CD8-positive, alpha-beta memory T cell (primary cell): Measurements from ENCODE around the gene FSTL5. TPM values are rescaled to one million over a fixed set of nuclear protein-coding genes. Genes with fewer than 3 reads are reported as not detected.

ENCODE experiments used
- CTCF ChIA-PET: fragments of 350-600 bp; sonication (Branson Sonifier 250); formaldehyde crosslinking; loops from one replicate; lab custom pipeline; 2021; ENCODE audit warnings: antibody characterized with exemption; lab: Charles Lee
- POLR2A ChIA-PET: fragments of 350-600 bp; sonication (Branson Sonifier 250); formaldehyde crosslinking; loops from one replicate; lab custom pipeline; 2021; ENCODE audit warnings: antibody characterized with exemption; lab: Charles Lee
- DNase-seq, 5 donors: peaks; one replicate each; pipeline versions ENCODE4 v3.0.0 to v3.0.0-alpha.2; 2020 to 2022; ENCODE audit warnings: mixed read lengths in 1 of 5
- H3K27ac ChIP-seq: one replicate; pipeline ENCODE4 v1.7.0; 2013; ENCODE audit warnings: low read depth, mild to moderate bottlenecking, low read length, moderate library complexity
- H3K27me3 ChIP-seq: 2 replicates; pipeline ENCODE4 v1.7.0; 2013; ENCODE audit warnings: low read length, mild to moderate bottlenecking; ENCODE audit not compliant: insufficient read depth, poor library complexity, severe bottlenecking
- H3K36me3 ChIP-seq: 2 replicates; pipeline ENCODE4 v1.7.0; 2013; ENCODE audit warnings: mild to moderate bottlenecking, low read length, moderate library complexity; ENCODE audit not compliant: insufficient read depth
- H3K4me1 ChIP-seq: 2 replicates; pipeline ENCODE4 v1.7.0; 2013; ENCODE audit warnings: mild to moderate bottlenecking, low read length, moderate library complexity; ENCODE audit not compliant: insufficient read depth
- H3K4me3 ChIP-seq: 2 replicates; pipeline ENCODE4 v1.7.0; 2013; ENCODE audit warnings: mild to moderate bottlenecking, low read length
- H3K9me3 ChIP-seq: 2 replicates; pipeline ENCODE4 v1.7.0; 2013; ENCODE audit warnings: mild to moderate bottlenecking, low read length
- H3K27ac Mint-ChIP-seq, 8 donors: one replicate each; pipeline ENCODE4 v1.8.0; 2020 to 2021; ENCODE audit warnings: mixed read lengths in 8 of 8, mild to moderate bottlenecking in 6 of 8, inconsistent platforms in 3 of 8, moderate library complexity in 3 of 8
- H3K27me3 Mint-ChIP-seq, 2 donors: one replicate each; pipeline ENCODE4 v1.8.0; 2020 to 2021; ENCODE audit warnings: mixed read lengths in 2 of 2, mild to moderate bottlenecking in 1 of 2, moderate library complexity in 1 of 2
- H3K36me3 Mint-ChIP-seq, 3 donors: one replicate each; pipeline ENCODE4 v1.8.0; 2020 to 2021; ENCODE audit warnings: mixed read lengths in 3 of 3, inconsistent platforms in 1 of 3, mild to moderate bottlenecking in 1 of 3
- H3K4me1 Mint-ChIP-seq, 3 donors: one replicate each; pipeline ENCODE4 v1.8.0; 2020 to 2021; ENCODE audit warnings: mixed read lengths in 3 of 3, inconsistent platforms in 1 of 3, mild to moderate bottlenecking in 1 of 3
- H3K4me3 Mint-ChIP-seq, 7 donors: one replicate each; pipeline ENCODE4 v1.8.0; 2020 to 2021; ENCODE audit warnings: mixed read lengths in 7 of 7, mild to moderate bottlenecking in 6 of 7, moderate library complexity in 4 of 7, inconsistent platforms in 2 of 7
- H3K9me3 Mint-ChIP-seq, 5 donors: one replicate each; pipeline ENCODE4 v1.8.0; 2020 to 2022; ENCODE audit warnings: mixed read lengths in 5 of 5, mild to moderate bottlenecking in 3 of 5, moderate library complexity in 2 of 5, inconsistent platforms in 1 of 5
- polyA plus RNA-seq: library from polyadenylated mRNA; unstranded; fragments of 300-500 nt; fragmentation: Illumina TruSeq; gene quantifications from one replicate; pipeline ENCODE4 v1.2.3, GENCODE V29; 2021
- total RNA-seq, 2 experiments: library from RNA; stranded (reverse); gene quantifications; one replicate each; pipeline ENCODE4 v1.2.3, GENCODE V29; 2021

The FSTL5 gene
- total and polyA plus RNA-seq, 3 experiments from 2014 or later = not detected

GRCh38 chr4:161419822-161420221 lies 744.0 kb downstream of the FSTL5 start:
- Histone ChIP-seq H3K27ac (no peak overlapping the region), H3K27me3 (no peaks in the 10 kb centered on the region), H3K4me1 (no peaks in the 10 kb centered on the region), H3K4me3 (no peak overlapping the region), H3K9me3 (no peaks in the 10 kb centered on the region), H3K36me3 (no peaks in the 10 kb centered on the region)
- ChIA-PET CTCF (no interaction called here), POLR2A (no interaction called here)
- no peaks in the 10 kb centered on the region for H3K36me3 Mint-ChIP-seq
- H3K27ac Mint-ChIP-seq = no peak overlapping the region
- peaks cover 0 to 11% (median 2%) of the 10 kb centered on the region in 5 donors for H3K9me3 Mint-ChIP-seq
- no peaks in the 10 kb centered on the region for H3K4me1 Mint-ChIP-seq
- no peak for DNase-seq
- H3K27me3 Mint-ChIP-seq = peaks cover 0 to 1% of the 10 kb centered on the region in 2 donors
- H3K4me3 Mint-ChIP-seq = no peak overlapping the region

- Mint-ChIP-seq H3K4me3 (no peak overlapping the region), H3K4me1 (no peaks in the 10 kb centered on the region), H3K36me3 (peaks cover 0 to 1% (median 0%) of the 10 kb centered on the region in 3 donors), H3K27me3 (peaks cover 0 to 1% of the 10 kb centered on the region in 2 donors), H3K9me3 (peaks cover 5 to 34% (median 16%) of the 10 kb centered on the region in 5 donors), H3K27ac (no peak overlapping the region)
- no peak overlapping the region for H3K27ac ChIP-seq
- H3K4me1 ChIP-seq = no peaks in the 10 kb centered on the region
- no peak for DNase-seq
- no peaks in the 10 kb centered on the region for H3K27me3 ChIP-seq
- H3K4me3 ChIP-seq = no peak overlapping the region
- no peaks in the 10 kb centered on the region for H3K36me3 ChIP-seq
- POLR2A ChIA-PET = no interaction called here
- CTCF ChIA-PET = no interaction called here
- no peaks in the 10 kb centered on the region for H3K9me3 ChIP-seq
Measured at GRCh38 chr4:161411901-161412300, 751.9 kb downstream of the FSTL5 start.

GRCh38 chr4:161404346-161405110 lies 759.3 kb downstream of the FSTL5 start:
- Histone ChIP-seq H3K27ac (no peak overlapping the region), H3K36me3 (no peaks in the 10 kb centered on the region), H3K4me1 (no peaks in the 10 kb centered on the region), H3K27me3 (no peaks in the 10 kb centered on the region), H3K9me3 (no peaks in the 10 kb centered on the region), H3K4me3 (no peak overlapping the region)
- POLR2A ChIA-PET = no interaction called here
- H3K36me3 Mint-ChIP-seq = peaks cover 0 to 1% (median 0%) of the 10 kb centered on the region in 3 donors
- CTCF ChIA-PET = interaction anchor here (0.7 kb wide), 1 partner anchor 126 kb away, joined by 3 read pairs; no protein-coding TSS in a partner anchor
- H3K4me3 Mint-ChIP-seq = no peak overlapping the region
- H3K4me1 Mint-ChIP-seq = no peaks in the 10 kb centered on the region
- H3K27me3 Mint-ChIP-seq = no peaks in the 10 kb centered on the region
- peaks cover 2 to 28% (median 15%) of the 10 kb centered on the region in 5 donors for H3K9me3 Mint-ChIP-seq
- no peak overlapping the region for H3K27ac Mint-ChIP-seq
- DNase-seq = no peak

GRCh38 chr4:161403781-161404180 lies 760.0 kb downstream of the FSTL5 start:
- Mint-ChIP-seq H3K4me3 (no peak overlapping the region), H3K9me3 (peaks cover 2 to 25% (median 15%) of the 10 kb centered on the region in 5 donors), H3K4me1 (no peaks in the 10 kb centered on the region), H3K27ac (no peak overlapping the region), H3K36me3 (no peaks in the 10 kb centered on the region), H3K27me3 (no peaks in the 10 kb centered on the region)
- Histone ChIP-seq H3K9me3 (no peaks in the 10 kb centered on the region), H3K4me1 (no peaks in the 10 kb centered on the region), H3K36me3 (no peaks in the 10 kb centered on the region), H3K27ac (no peak overlapping the region), H3K27me3 (no peaks in the 10 kb centered on the region), H3K4me3 (no peak overlapping the region)
- no peak for DNase-seq
- POLR2A ChIA-PET = no interaction called here
- CTCF ChIA-PET = no interaction called here

GRCh38 chr4:161393602-161394001 lies 770.2 kb downstream of the FSTL5 start:
- CTCF ChIA-PET = no interaction called here
- no peaks in the 10 kb centered on the region for H3K4me1 ChIP-seq
- Mint-ChIP-seq H3K4me3 (no peak overlapping the region), H3K27ac (no peak overlapping the region), H3K36me3 (no peaks in the 10 kb centered on the region), H3K4me1 (no peaks in the 10 kb centered on the region), H3K27me3 (no peaks in the 10 kb centered on the region), H3K9me3 (peaks cover 0 to 19% (median 5%) of the 10 kb centered on the region in 5 donors)
- no peak overlapping the region for H3K27ac ChIP-seq
- H3K27me3 ChIP-seq = no peaks in the 10 kb centered on the region
- H3K9me3 ChIP-seq = no peaks in the 10 kb centered on the region
- no peak for DNase-seq
- H3K4me3 ChIP-seq = no peak overlapping the region
- POLR2A ChIA-PET = no interaction called here
- no peaks in the 10 kb centered on the region for H3K36me3 ChIP-seq

- H3K9me3 ChIP-seq = no peaks in the 10 kb centered on the region
- ChIA-PET CTCF (no interaction called here), POLR2A (no interaction called here)
- DNase-seq = no peak
- H3K27ac ChIP-seq = no peak overlapping the region
- no peaks in the 10 kb centered on the region for H3K27me3 ChIP-seq
- Mint-ChIP-seq H3K4me1 (no peaks in the 10 kb centered on the region), H3K9me3 (peaks cover 0 to 5% (median 3%) of the 10 kb centered on the region in 5 donors), H3K36me3 (no peaks in the 10 kb centered on the region), H3K27me3 (no peaks in the 10 kb centered on the region), H3K27ac (peak overlapping the region in 1 of 8 donors; percentile 4), H3K4me3 (no peak overlapping the region)
- H3K4me3 ChIP-seq = no peak overlapping the region
- no peaks in the 10 kb centered on the region for H3K36me3 ChIP-seq
- no peaks in the 10 kb centered on the region for H3K4me1 ChIP-seq
Measured at GRCh38 chr4:161382655-161383054, 781.1 kb downstream of the FSTL5 start.

GRCh38 chr4:161376275-161376674 lies 787.5 kb downstream of the FSTL5 start:
- DNase-seq = no peak
- H3K27me3 Mint-ChIP-seq = no peaks in the 10 kb centered on the region
- Histone ChIP-seq H3K36me3 (no peaks in the 10 kb centered on the region), H3K4me3 (no peak overlapping the region), H3K4me1 (no peaks in the 10 kb centered on the region), H3K27me3 (no peaks in the 10 kb centered on the region), H3K27ac (no peak overlapping the region), H3K9me3 (no peaks in the 10 kb centered on the region)
- POLR2A ChIA-PET = no interaction called here
- CTCF ChIA-PET = no interaction called here
- peaks cover 0 to 26% (median 7%) of the 10 kb centered on the region in 5 donors for H3K9me3 Mint-ChIP-seq
- H3K4me3 Mint-ChIP-seq = no peak overlapping the region
- H3K36me3 Mint-ChIP-seq = no peaks in the 10 kb centered on the region
- H3K4me1 Mint-ChIP-seq = no peaks in the 10 kb centered on the region
- H3K27ac Mint-ChIP-seq = no peak overlapping the region

GRCh38 chr4:161364681-161365080 lies 799.1 kb downstream of the FSTL5 start:
- POLR2A ChIA-PET = no interaction called here
- no peaks in the 10 kb centered on the region for H3K36me3 Mint-ChIP-seq
- no peaks in the 10 kb centered on the region for H3K27me3 ChIP-seq
- no peaks in the 10 kb centered on the region for H3K9me3 ChIP-seq
- H3K4me3 Mint-ChIP-seq = no peak overlapping the region
- no peaks in the 10 kb centered on the region for H3K4me1 ChIP-seq
- H3K36me3 ChIP-seq = no peaks in the 10 kb centered on the region
- no peaks in the 10 kb centered on the region for H3K4me1 Mint-ChIP-seq
- H3K27ac Mint-ChIP-seq = no peak overlapping the region
- no peak overlapping the region for H3K27ac ChIP-seq
- no peaks in the 10 kb centered on the region for H3K27me3 Mint-ChIP-seq
- peaks cover 2 to 27% (median 6%) of the 10 kb centered on the region in 5 donors for H3K9me3 Mint-ChIP-seq
- no peak for DNase-seq
- CTCF ChIA-PET = no interaction called here
- no peak overlapping the region for H3K4me3 ChIP-seq
